GM19351 (cell line): ENCODE measurements around the gene MAN2A1.

Experiments
- ATAC-seq: cut with Tn5 transposase; IDR thresholded peaks from one replicate; pipeline ENCODE4 v1.9.1; 2021; ENCODE audit warnings: mild to moderate bottlenecking, moderate library complexity; ENCODE audit not compliant: unreplicated experiment

Gene MAN2A1

DNA sequence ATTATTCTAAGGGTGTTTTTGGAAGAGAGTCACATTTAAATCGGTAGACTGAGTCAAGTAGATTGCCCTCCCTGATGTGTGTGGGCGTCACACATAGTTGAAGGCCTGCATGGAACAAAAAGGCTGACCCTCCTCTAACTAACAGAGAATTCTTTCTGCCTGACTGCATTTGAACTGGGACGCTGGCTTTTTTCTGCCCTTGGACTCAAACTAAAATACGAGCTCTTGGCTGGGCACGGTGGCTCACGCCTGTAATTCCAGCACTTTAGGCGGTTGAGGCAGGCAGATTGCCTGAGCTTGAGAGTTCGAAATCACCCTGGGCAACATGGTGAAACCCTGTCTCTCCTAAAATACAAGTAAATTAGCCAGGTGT lies 209.4 kb downstream of the MAN2A1 start:
- no peak for ATAC-seq

GRCh38 chr5:109900461-109900860 lies 210.7 kb downstream of the MAN2A1 start:
- no peak for ATAC-seq

GRCh38 chr5:109900911-109901627 lies 211.3 kb downstream of the MAN2A1 start:
- no peak for ATAC-seq

DNA sequence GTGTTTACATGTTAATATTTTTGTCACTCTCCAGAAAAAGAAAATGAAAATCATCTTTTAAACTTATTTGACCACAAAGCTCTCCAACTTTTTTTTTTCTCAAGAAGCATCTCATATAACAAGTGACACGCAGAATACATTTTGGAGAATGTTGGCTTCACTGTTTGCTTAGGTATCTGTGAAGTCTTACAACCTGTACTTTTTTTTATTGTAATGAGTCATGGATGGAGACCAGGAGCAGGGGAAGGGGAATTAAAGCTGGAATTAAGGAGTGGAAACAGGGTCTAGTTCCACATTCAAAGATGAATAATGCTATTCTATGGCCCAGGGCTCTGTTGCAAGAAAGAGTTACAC lies 211.9 kb downstream of the MAN2A1 start:
- ATAC-seq: no peak

GRCh38 chr5:109903061-109903460 lies 213.3 kb downstream of the MAN2A1 start:
- no peak for ATAC-seq

GRCh38 chr5:109905906-109906305 lies 216.2 kb downstream of the MAN2A1 start:
- no peak for ATAC-seq

GRCh38 chr5:109907189-109907588 lies 217.5 kb downstream of the MAN2A1 start:
- no peak for ATAC-seq

GRCh38 chr5:109907731-109908130 lies 218.0 kb downstream of the MAN2A1 start:
- no peak for ATAC-seq

DNA sequence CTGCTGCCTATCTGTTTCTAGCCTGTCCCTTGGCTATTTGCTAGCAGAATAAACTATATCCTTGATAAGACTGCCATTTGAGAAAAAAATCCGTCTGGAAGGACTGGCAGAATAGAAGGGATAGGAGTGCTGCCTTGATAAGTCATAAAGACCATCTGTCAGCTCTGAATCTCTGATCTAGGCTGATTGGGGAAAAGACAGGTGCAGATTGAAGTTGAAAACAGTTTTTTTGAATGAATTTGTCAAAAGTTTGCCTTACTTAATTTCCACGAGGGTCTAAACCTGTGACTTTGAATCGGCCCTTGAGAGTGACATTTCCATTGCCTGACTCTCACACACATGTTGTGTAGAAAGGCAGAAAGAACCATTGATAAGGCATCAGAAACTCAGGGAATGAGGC lies 218.6 kb downstream of the MAN2A1 start:
- ATAC-seq: no peak

DNA sequence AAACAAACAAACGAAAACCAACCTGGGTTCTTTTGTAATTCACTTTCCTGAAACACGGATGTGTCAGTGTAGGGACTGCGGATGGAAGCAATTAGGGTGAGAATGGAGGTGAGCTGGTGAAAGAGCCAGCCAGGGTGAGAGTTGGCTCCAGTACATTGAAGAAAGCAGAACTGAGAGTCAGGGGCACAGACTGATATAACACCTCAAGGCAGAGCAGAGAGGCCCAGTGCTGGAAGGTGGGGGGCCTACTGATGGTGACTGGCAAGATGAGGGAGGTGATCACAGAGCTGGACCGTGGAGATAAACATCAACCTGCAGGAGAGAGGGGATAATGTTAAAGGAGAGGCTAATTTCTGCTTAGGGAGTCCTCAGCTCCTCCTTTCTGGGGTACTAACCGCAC lies 221.1 kb downstream of the MAN2A1 start:
- no peak for ATAC-seq

- no peak for ATAC-seq
Observed at GRCh38 chr5:109911731-109912130, 222.0 kb downstream of the MAN2A1 start.

DNA sequence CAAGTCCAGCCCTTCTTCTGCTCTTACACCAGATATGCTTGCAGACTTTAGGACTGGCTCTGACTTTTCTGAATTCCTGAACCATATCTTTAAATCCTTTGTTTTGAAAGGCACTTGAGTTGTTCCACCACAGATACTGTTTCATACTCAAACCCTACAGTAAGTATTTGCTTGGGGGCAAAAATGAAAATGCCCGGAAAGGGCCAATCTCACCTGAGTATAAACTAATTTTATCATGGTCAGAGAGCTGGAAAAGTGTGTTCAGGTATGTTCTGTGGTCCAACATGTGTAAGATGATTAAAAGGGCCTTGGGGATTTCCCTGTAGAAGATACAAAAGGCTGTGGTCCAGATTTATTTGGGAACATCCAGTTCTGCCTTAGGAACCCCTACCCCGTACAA lies 225.2 kb downstream of the MAN2A1 start:
- ATAC-seq: no peak

- ATAC-seq: no peak
Observed at GRCh38 chr5:109916481-109917153, 226.9 kb downstream of the MAN2A1 start.
